AG04449 (cell line): ENCODE data around the gene PDE11A.

Experiments used
- CTCF ChIA-PET: fragments of 350-600 bp; formaldehyde crosslinking; extraction: SDS; loops from one replicate; lab custom pipeline; 2021; ENCODE audit warnings: antibody characterized with exemption; lab: Yijun Ruan, JAX
- POLR2A ChIA-PET: fragments of 400-600, 350-600 bp; formaldehyde crosslinking; extraction: SDS; loops from one replicate; lab custom pipeline; 2020; ENCODE audit warnings: antibody characterized with exemption, inconsistent platforms; lab: Yijun Ruan, JAX
- DNase-seq: peaks from one replicate; pipeline ENCODE4 v3.0.0-alpha.2; 2010; ENCODE audit warnings: low read depth, low spot score
- H3K4me3 ChIP-seq: 2 replicates; pipeline ENCODE4 v1.5.1; 2011; ENCODE audit warnings: low read depth, mild to moderate bottlenecking, control low read depth, low read length
- CTCF ChIP-seq: IDR thresholded peaks from one replicate; pipeline ENCODE4 v1.5.1; 2011; ENCODE audit warnings: mild to moderate bottlenecking, moderate library complexity, low read length, control low read depth, inconsistent platforms; ENCODE audit not compliant: insufficient read depth; ENCODE audit errors: missing control alignments

The PDE11A gene

GRCh38 chr2:177721818-177722567, 350.6 kb downstream of the PDE11A start:
- CTCF ChIA-PET: interaction anchor here (0.6 to 4.6 kb wide), 6 partner anchors 8 to 558 kb away, joined by 3 to 35 read pairs (median 6); no protein-coding TSS in a partner anchor
- H3K4me3 ChIP-seq: no peak overlapping the region
- no peak for TF ChIP-seq CTCF
- POLR2A ChIA-PET: no interaction called here
- DNase-seq: no peak

- CTCF ChIA-PET: interaction anchor here (0.6 to 4.6 kb wide), 3 partner anchors 232 to 556 kb away, joined by 3 to 35 read pairs (median 6); no protein-coding TSS in a partner anchor
- no peak overlapping the region for H3K4me3 ChIP-seq
- DNase-seq: no peak
- POLR2A ChIA-PET: no interaction called here
- TF ChIP-seq CTCF: no peak
Observed at GRCh38 chr2:177721087-177721486, 351.5 kb downstream of the PDE11A start.

GRCh38 chr2:177717831-177718618, 354.6 kb downstream of the PDE11A start:
- no peak for TF ChIP-seq CTCF
- DNase-seq: no peak
- no peak overlapping the region for H3K4me3 ChIP-seq
- CTCF ChIA-PET: interaction anchor here (0.8 to 1.9 kb wide), 4 partner anchors 11 to 383 kb away, joined by 3 to 5 read pairs (median 4); no protein-coding TSS in a partner anchor
- POLR2A ChIA-PET: no interaction called here

- ChIA-PET POLR2A (no interaction called here), CTCF (interaction anchor here (1.2 to 2.0 kb wide), 3 partner anchors 9 to 47 kb away, joined by 4 to 6 read pairs (median 5); no protein-coding TSS in a partner anchor)
- no peak overlapping the region for H3K4me3 ChIP-seq
- no peak for DNase-seq
- TF ChIP-seq CTCF: no peak
Observed at GRCh38 chr2:177716484-177716883, 356.1 kb downstream of the PDE11A start.

GRCh38 chr2:177715771-177716170, 356.8 kb downstream of the PDE11A start:
- CTCF ChIA-PET: interaction anchor here (2.0 kb wide), 1 partner anchor 10 kb away, joined by 6 read pairs; no protein-coding TSS in a partner anchor
- no peak for TF ChIP-seq CTCF

More at GRCh38 chr2:177715771-177716170, 356.8 kb downstream of the PDE11A start:
- POLR2A ChIA-PET: no interaction called here
- H3K4me3 ChIP-seq: no peak overlapping the region
- DNase-seq: no peak
